ENCODE data around the gene PPP4R3A.
"Not testable (repeated sequence)": the region's sequence is repeated elsewhere in the genome, so short reads cannot be mapped to it uniquely, and the experiment has no call there.

Gene PPP4R3A

DNA sequence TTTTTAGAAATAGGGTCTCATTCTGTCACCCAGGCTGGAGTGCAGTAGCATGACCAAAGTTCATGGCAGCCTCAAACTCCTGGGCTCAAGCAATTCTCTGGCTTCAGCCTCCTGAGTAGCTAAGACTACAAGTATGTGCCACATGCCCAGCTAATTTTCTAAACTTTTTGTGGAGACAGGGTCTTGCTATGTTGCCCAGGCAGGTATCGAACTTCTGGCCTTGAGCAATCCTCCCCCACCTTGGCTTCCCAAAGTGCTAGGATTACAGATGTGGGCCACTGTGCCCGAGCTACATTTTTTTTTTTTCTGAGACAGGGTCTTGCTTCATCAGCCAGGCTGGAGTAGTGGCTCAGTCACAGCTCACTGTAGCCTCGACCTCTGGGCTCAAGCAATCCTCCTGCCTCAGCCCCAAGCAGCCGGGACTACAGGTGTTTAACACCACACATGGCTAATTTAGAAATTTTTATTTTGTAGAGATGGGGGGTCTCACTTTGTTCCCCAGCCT, 7.1 kb downstream of the PPP4R3A start:
- DNase-seq = no peak

DNA sequence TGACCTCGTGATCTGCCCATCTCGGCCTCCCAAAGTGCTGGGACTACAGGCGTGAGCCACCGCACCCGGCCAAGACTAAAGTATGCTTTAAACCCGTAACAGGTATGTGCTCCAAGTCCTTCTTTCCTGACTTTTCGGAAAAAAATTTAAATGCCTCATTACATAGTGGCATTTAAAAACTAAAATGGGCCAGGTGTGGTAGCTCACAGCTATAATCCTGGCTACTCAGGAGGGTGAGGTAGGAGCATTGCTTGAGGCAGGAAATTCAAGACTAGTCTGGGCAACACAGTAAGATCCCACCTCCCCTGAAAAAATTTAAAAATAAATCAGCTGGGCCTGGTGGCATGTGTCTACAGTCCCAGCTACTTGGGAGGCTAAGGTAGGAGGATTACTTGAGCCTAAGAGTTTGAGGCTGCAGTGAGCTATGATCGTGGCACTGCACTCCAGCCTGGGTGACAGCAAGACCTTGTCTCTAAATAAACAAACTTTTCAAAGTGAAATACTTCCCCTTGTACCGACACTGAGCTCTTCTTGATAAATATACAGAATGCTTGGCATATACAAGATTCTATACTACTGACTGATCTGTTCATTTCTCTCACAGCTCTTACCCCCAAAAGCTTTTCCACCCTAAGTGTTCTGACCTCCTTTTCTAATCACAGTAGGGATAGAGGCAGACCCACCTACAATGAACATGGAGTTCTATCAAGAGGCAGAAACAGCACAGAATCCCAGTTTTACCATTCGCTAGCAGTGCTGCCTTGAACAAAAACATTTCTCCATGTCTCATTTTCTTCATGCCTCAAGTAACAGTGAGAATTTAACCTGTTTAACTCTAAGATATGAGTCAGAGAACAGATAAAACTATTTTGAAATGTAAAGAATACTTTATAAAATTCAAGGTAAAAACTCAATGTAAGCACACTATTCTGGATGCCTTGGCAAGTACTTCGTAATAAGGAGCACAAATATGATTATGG, 7.9 kb downstream of the PPP4R3A start:
- DNase-seq = no peak

DNA sequence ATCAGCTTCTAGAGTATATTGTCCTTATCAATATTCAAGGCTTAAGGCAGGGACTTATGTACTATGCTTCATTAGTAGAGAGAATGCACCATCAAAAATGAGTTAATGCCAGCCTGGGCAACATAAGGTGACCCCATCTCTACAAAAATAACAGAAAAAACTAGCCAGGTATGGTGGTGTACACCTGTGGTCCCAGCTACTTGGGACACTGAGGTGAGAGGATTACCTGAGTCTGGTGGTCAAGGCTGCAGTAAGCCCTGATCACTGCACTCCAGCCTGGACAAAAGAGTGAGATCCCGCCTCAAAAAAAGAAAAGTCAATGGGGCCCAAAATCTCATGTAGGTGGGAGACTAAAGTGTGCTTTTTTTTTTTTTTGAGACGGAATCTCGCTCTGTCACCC, 8.8 kb downstream of the PPP4R3A start:
- no peak for DNase-seq

DNA sequence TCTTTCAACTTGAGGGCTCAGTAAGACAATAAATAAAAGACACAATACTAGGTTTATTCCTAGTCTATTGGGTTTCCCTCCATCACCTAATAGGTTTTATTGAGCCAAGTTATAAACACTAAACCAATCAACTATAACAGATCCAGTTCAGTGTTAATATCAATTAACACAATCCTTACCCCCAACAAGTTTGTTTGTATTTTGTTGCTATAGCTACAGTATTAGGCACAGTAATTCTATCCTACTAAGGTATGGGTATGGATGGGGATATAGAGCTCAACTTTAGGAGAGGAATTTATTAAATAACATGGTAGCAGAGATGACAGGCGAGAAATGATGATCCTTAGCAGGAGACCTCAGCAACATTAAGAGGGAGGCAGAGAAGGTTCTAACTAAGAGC, 13.3 kb downstream of the PPP4R3A start:
- DNase-seq = no peak

DNA sequence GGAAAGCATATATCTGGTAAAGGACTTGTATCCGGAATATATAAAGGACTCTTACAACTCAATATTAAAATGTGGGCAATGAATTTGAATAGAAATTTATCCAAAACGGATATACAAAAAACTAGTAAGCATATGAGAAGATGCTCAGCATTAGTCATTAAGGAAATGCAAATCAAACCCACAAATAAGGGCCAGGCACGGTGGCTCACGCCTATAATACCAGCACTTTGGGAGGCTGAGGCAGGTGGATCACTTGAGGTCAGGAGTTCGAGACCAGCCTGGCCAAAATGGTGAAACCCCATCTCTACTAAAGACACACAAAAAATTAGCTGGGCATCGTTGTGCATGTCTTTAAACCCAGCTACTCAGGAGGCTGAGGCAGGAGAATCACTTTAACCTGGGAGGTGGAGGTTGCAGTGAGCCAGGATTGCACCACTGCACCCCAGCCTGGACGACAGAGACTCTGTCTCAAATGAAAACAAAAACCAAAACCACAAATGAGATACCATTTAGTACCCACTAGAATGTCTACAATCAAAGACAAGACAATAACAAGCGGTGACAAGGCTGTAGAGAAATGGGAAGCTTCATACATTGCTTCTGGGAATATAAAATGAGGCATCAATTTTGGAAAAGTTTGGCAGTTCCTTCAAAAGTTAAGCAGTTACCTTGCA, 15.6 kb downstream of the PPP4R3A start:
- DNase-seq = not testable (repeated sequence)

DNA sequence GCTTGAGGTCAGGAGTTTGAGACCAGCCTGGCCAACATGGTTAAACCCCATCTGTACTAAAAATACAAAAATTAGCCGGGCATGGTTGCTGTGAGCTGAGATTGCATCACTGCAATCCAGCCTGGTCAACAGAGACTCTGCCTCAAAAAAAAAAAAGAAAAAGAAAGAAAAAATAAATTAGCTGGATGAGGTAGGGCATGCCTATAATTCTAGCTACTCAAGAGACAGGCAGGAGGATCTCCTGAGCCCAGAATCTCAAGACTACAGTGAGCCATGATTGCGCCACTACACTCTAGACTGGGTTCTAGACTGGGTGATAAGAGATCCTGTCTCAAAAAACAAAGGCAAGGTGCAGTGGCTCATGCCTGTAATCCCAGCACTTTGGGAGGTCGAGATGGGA, 16.9 kb downstream of the PPP4R3A start:
- DNase-seq = no peak

DNA sequence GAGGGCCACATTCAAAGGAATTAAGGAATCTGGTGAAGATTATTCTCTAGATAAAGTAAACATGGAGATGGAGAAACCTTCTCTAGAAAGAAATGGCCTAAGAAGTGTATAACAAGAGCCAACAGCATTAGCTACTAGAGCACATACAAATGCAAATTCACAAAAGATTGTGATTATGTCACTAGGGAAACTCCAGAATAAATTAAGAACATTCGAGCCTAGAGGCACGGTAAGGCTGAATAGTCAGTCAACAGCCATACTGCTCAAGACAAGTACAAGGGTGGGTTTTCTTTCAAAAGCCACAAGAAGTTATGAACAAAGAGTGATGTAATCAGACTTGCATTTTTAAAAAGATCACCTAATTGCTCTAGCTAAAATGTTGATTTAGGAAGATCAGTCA, 25.4 kb downstream of the PPP4R3A start:
- DNase-seq = no peak

DNA sequence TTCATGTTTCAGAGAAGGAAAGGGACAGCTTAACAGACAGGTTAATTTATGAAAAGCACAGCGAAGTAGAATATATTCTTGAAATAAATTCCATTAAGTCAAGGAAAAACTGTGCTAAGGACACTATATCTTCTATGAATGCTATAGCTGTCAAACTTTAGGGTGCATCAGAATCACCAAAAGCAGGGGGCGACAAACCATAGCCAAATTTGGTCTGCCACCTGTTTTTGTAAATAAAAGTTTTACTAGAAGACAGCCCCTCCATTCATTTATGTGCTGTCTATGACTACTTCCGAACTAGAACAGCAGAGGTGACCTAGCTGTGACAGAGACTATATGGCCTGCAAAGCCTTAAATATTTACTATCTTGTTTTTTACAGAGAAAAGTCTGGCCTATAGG, 25.9 kb downstream of the PPP4R3A start:
- DNase-seq = no peak

DNA sequence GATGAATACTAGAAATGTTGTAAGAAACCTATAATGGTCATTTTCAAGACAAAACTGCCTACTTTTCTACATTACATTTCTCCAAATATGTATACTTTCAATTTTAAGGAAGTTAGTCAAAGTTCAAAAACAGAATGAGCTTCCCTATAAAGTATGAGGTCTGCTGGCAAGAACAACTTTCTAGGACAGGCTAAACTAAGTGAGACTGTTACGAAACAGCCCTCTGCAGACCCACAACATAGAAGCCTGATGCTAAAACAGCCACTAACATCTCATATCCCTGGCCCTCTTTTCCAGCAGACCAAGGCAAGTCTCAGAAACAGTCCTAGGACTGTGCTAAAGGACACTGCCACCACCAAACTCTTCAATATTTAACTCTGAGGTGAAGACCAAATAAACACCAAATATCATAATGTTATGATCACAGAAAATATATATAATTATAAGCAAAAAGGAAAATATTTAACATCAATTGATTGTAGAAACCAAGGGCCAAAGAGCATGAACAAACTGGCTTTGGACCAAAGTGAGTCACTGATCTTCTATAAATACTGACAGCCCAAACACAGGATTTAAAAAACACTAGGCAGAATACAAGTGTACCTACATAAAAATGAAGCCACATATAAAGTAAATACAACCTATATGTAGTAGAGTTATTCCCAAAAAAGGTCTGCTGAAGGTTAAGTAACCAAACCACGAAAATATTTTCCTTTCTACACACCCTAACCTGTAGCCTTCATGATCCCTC, 27.7 kb downstream of the PPP4R3A start:
- no peak for DNase-seq

DNA sequence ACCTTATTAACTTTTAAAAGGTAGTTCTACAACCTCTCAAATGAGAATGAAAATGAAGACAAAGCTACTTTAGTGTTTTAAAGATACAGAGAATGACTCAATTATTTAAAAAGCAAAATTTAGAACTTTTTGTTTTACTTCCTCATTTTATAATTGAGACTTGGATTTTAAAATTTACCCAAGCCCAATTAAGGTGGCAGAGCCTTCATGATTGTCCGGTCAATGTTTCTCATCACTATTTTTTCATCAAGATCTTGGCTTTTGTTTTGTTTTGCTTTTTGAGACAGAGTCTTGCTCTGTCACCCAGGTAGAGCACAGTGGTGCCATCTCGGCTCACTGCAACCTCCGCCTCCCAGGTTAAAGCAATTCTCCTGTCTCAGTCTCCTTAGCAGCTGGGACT, 32.7 kb downstream of the PPP4R3A start:
- DNase-seq = no peak

DNA sequence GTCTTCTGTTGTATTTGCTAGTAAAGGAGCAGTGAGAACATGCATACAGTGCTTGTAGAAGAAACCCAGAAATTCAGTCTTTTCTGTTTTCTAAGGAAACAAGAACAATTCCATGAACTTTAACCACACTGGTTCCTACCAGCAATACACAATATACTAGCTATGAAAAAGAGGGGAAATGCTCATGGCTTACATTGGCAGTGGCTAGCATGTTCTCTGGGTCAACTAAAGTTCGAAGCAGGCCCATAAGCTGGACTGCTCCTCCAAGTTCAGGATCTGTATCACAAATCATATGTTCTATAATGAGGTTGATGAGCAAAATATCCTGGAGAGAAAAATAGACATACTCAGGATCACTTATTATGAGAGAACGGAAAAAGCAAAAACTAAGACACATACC, 37.1 kb downstream of the PPP4R3A start:
- no peak for DNase-seq

DNA sequence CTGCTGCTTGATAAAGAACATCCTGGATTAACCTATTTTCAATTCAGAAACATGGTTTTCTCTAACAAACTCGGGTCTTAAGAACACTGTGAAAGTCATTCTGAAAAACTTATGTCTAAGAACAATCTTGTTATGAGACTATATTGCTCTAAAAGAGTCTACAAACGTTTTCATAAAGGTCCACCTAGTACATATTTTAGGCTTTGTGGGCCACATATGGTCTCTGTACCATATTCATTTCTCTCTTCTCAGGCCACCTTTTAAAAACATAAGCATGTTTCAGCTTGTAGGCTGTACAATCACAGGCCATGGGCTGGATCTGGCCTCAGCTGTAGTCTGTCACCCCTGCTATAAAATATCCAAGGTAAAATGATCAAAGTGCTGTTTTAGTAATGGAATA, 39.9 kb downstream of the PPP4R3A start:
- DNase-seq = no peak

DNA sequence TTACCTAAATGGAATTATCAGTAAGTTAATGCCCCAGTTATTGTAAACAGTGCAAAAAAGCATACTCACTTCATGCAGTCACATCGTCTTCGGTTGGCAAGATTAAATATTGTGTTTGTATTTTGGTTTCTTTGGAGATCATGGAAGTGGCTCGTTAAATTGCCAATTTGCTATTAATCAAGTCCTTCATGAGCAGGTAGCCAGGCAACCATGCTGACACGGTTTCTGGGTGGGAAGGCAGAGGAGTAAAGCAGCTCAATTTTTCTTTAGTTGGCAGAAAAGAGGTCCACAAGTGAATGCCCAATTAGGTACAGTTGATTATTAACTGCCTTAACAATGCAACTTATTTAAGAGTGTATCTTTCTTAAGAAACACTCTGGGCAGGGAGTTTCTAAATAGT, 43.9 kb downstream of the PPP4R3A start:
- no peak for DNase-seq

DNA sequence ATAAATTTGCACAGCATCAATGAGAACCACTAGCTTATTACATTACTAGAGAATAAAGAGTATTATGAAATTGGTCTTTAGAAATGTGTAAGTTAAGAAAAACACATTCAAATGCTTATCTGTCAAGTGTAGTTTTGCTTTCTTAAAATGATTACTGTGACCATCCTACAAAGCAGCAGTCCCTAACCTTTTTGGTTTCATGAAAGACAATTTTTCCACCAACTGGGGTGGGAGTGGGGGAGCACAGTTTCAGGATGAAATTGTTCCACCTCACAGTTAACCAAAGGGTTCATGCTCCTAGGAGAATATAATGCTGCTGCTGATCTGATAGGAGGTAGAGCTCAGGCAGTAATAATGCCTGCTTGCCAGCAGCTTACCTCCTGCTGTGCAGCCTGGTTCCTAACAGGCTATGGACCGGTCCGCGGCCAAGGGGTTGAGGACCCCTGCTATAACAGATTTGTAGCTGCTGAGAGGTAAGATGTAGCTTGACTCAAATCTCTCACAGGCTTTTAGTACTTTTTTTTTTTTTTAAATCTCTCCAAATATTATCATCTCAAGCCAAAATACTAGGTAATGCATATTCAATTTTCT, 45.4 kb downstream of the PPP4R3A start:
- no peak for DNase-seq

DNA sequence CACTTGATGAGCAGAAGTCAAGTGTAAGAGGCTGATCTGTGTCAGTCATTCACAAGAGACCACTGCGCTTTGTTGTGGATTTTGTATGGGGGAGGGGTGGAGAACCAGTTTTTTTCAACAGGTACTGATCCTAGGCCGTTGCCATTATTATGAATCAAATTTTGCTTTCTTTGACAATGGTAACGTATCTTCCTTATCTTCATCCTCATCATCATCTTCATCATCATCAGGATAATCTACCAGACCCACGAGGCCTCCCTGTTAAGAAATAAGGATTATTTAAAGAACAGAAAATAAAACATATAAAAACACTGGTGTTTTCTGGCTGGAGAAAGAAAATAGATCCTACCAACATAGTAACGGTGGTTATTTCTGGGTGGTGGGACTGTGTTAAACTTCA, 51.5 kb downstream of the PPP4R3A start:
- no peak for DNase-seq

DNA sequence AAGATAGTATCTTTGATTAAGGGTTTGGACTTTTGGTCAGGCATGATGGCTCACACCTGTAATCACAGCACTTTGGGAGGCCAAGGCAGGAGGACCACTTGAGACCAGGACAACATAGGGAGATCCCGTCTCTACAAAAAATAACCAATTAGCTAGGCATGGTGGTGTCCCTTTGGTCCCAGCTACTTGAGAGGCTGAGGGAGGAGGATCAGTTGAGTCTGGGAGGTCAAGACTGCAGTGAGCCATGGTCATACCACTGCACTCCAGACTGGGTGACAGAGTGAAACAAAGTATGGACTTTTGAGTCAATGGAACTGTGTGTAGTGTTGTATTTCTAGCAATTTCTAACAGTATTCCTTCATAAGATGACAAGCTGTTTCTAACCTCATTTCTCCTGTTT, 53.8 kb downstream of the PPP4R3A start:
- no peak for DNase-seq

DNA sequence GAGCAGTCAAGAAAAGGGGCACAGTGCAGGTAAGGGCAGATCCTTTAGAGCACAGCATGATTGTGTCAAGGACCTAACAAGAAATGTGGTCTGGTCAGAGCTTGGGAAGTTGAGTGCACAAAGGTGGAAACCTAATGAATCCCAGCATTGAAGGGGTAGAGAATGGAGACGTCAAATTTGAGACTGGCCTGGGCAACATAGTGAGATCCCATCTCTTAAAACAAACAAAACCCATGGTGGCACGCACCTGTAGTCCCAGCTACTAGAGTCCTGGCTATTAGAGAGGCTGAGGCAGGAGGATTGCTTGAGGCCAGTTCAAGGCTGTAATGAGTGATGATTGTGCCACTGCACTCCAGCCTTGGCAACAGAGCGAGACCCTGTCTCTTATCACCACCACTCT, 55.5 kb downstream of the PPP4R3A start:
- DNase-seq = no peak

DNA sequence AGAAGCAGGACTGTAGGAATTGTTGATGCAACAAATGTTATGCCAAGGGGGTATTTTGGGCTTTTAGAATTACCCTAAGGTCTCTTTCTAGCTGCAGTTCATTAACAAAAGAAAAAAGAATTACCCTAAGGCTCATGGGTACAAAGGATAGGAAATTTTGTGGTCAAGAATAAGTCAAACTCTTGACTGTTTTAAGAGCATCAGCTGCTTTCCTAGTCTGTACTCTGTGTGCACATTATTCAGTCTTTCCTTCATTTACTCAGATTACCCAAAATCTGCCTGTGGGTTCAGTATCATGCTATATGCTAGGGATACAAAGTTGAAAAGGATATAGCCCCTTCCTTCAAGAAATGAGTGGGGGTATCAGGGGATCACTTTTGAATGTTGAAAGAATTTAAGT, 56.0 kb downstream of the PPP4R3A start:
- no peak for DNase-seq

DNA sequence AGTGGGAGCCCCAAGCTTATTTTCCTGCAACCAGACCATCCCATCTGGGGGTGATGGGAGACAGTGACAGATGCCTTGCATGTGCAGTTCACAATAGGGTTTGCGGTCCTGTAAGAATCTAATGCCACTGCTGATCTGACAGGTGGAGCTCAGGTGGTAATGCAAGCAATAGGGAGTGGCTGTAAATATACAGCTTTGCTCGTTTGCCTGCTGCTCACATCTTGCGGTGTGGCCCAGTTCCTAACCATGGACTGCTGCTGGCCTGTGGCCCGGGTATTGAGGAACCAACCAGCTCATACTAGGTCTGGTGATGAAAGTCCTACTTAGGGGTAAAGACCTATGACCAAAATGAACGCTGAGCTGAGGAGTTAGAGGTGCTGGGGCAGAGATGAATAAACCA, 56.4 kb downstream of the PPP4R3A start:
- no peak for DNase-seq

DNA sequence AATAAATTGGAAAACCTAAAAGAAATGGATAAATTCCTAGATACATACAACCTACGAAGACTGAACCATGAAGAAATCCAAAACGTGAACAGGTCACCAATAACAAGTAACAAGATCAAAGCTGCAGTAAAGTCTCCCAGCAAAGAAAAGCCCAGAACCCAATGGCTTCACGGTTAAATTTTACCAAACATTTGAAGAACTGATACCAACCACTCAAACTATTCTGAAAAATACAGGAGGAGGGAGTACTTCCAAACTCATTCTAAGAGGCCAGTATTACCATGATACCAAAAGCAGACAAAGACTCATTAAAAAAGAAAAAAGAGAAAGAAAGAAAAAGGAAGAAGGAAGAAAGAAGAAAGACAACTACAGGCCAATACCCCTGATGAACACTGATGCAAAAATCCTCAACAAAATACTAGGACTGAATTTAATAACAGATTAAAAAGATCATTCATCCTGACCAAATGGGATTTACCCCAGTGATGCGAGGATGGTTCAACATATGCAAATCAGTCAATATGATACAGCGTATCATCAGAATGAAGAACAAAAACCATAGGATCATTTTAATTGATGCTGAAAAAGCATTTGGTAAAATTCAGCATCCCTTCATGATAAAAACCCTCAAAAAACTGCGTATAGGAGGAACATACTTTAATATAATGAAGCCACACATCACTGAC, 65.6 kb downstream of the PPP4R3A start:
- DNase-seq = no peak

DNA sequence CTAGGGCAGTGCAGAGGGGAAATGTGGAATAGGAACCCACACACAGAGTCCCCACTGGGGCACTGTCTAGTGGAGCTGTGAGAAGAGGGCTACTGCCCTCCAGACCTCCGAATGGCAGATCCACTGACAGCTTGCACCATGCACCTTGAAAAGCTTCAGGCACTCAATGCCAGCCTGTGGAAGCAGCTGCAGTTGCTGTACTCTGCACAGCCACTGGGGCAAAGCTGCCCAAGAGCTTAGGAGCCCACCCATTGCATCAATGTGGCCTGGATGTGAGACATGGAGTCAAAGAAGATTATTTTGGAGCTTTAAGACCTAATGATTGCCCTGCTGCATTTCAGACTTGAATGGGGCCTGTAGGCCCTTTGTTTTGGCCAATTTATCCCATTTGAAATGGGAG, 70.8 kb downstream of the PPP4R3A start:
- DNase-seq = no peak

DNA sequence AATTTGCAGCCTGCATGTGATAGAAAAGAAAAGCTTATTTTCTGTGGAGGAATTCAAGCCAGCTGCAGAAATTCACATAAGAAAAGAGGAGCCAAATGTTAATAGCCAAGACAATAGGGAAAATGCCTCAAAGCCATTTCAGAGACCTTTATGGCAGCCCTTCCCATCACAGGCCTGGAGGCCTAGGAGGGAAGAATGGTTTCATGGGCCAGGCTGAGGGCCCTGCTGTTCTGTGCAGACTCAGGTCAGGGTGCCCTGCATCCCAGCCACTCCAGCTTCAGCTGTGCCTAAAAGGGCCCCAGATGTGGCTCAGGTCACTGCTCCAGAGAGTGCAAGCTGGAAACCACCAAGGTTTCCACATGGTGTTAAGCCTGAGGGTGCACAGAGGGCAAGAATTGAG, 71.3 kb downstream of the PPP4R3A start:
- no peak for DNase-seq
